DMS153 treated with DMSO at 0.1 percent for 48 hours (cell line): ENCODE measurements around the gene CERS6.

Source experiments
- DNase-seq: peaks from one replicate; lab custom pipeline; 2025; ENCODE audit not compliant: unreplicated experiment; lab: John Stamatoyannopoulos, UW

Gene CERS6

GRCh38 chr2:168722592-168722991 is 266.5 kb downstream of the CERS6 start:
- DNase-seq, result no peak

- no peak for DNase-seq
These were observed 267.3 kb downstream of the CERS6 start for GRCh38 chr2:168723275-168723899.

GRCh38 chr2:168726375-168726774 is 270.3 kb downstream of the CERS6 start:
- DNase-seq, result no peak

GRCh38 chr2:168727904-168728470 is 271.9 kb downstream of the CERS6 start:
- no peak for DNase-seq

GRCh38 chr2:168729455-168729854 is 273.4 kb downstream of the CERS6 start:
- no peak for DNase-seq

GRCh38 chr2:168730344-168730743 is 274.3 kb downstream of the CERS6 start:
- DNase-seq, result no peak

GRCh38 chr2:168731002-168731401 is 274.9 kb downstream of the CERS6 start:
- no peak for DNase-seq

- DNase-seq, result no peak
These were observed 275.5 kb downstream of the CERS6 start for GRCh38 chr2:168731616-168732015.

- no peak for DNase-seq
These were observed 276.0 kb downstream of the CERS6 start for GRCh38 chr2:168732100-168732499.

- DNase-seq, result no peak
These were observed 276.4 kb downstream of the CERS6 start for GRCh38 chr2:168732506-168732905.

GRCh38 chr2:168734199-168734760 is 278.2 kb downstream of the CERS6 start:
- DNase-seq, result no peak

GRCh38 chr2:168736649-168737445 is 280.8 kb downstream of the CERS6 start:
- no peak for DNase-seq

- DNase-seq, result no peak
These were observed 282.0 kb downstream of the CERS6 start for GRCh38 chr2:168738062-168738461.

- no peak for DNase-seq
These were observed 284.3 kb downstream of the CERS6 start for GRCh38 chr2:168740360-168740759.

GRCh38 chr2:168740788-168741187 is 284.7 kb downstream of the CERS6 start:
- no peak for DNase-seq

- no peak for DNase-seq
These were observed 286.3 kb downstream of the CERS6 start for GRCh38 chr2:168742258-168742932.

GRCh38 chr2:168744844-168745243 is 288.8 kb downstream of the CERS6 start:
- DNase-seq, result no peak

- no peak for DNase-seq
These were observed 292.4 kb downstream of the CERS6 start for GRCh38 chr2:168748461-168748860.

- DNase-seq, result no peak
These were observed 293.2 kb downstream of the CERS6 start for GRCh38 chr2:168749297-168749696.

GRCh38 chr2:168751104-168751740 is 295.1 kb downstream of the CERS6 start:
- DNase-seq, result no peak

- no peak for DNase-seq
These were observed 296.3 kb downstream of the CERS6 start for GRCh38 chr2:168752361-168752760.
